Stimulated activated CD4-positive, alpha-beta T cell treated with anti-CD3 and anti-CD28 coated beads, Interleukin-2, amount 100 ng/mL, for 4 hours (primary cell): ENCODE results near the gene CCNL2.
"Not testable (repeated sequence)": the region's sequence is repeated elsewhere in the genome, so short reads cannot be mapped to it uniquely, and the experiment has no call there.

Experiments used
- DNase-seq: peaks from one replicate; pipeline ENCODE4 v3.0.0-alpha.2; 2020; ENCODE audit warnings: low read depth

The CCNL2 gene

GRCh38 chr1:1399187-1399871 is at the start of gene CCNL2:
Gene CCNL2, minus strand, starts transcription at chr1:1399335. Its CDS starts 29 bp downstream, at chr1:1399306.
- peak; percentile 99 for DNase-seq

- not testable (repeated sequence) for DNase-seq
Observed at GRCh38 chr1:1446631-1447030, 47.5 kb upstream of the CCNL2 start.

- DNase-seq, result no peak
Observed at GRCh38 chr1:1442069-1442770, 43.1 kb upstream of the CCNL2 start.

- DNase-seq, result peak; percentile 26
Observed at GRCh38 chr1:1441002-1441888, 42.1 kb upstream of the CCNL2 start.

- DNase-seq, result no peak
Observed at GRCh38 chr1:1440262-1441001, 41.3 kb upstream of the CCNL2 start.

GRCh38 chr1:1439546-1440261 is 40.6 kb upstream of the CCNL2 start:
- DNase-seq, result no peak

GRCh38 chr1:1438531-1439381 is 39.6 kb upstream of the CCNL2 start:
- DNase-seq, result no peak

GRCh38 chr1:1437904-1438376 is 38.8 kb upstream of the CCNL2 start:
- DNase-seq, result no peak

- DNase-seq, result no peak
Observed at GRCh38 chr1:1437033-1437903, 38.1 kb upstream of the CCNL2 start.

GRCh38 chr1:1436630-1437032 is 37.5 kb upstream of the CCNL2 start:
- no peak for DNase-seq

GRCh38 chr1:1435911-1436629 is 36.9 kb upstream of the CCNL2 start:
- no peak for DNase-seq

GRCh38 chr1:1435106-1435903 is 36.2 kb upstream of the CCNL2 start, which contains the start of gene VWA1:
Gene VWA1, plus strand, starts transcription at chr1:1435690. Its CDS starts 59 bp downstream, at chr1:1435749.
- peak; percentile 53 for DNase-seq

GRCh38 chr1:1434824-1435105 is 35.6 kb upstream of the CCNL2 start:
- DNase-seq, result no peak

GRCh38 chr1:1434131-1434823 is 35.1 kb upstream of the CCNL2 start:
- no peak for DNase-seq

- DNase-seq, result peak; percentile 49
Observed at GRCh38 chr1:1433804-1434130, 34.6 kb upstream of the CCNL2 start.

GRCh38 chr1:1432951-1433803 is 34.0 kb upstream of the CCNL2 start:
- no peak for DNase-seq
